Muscle of leg (tissue), 16 donors: ENCODE data around the gene AHSG. TPM values are rescaled to one million over a fixed set of nuclear protein-coding genes. Genes with fewer than 3 reads are reported as not detected.
"Not testable (repeated sequence)": the region's sequence is repeated elsewhere in the genome, so short reads cannot be mapped to it uniquely, and the experiment has no call there.

Source experiments
- DNase-seq: peaks from one replicate; pipeline ENCODE4 v3.0.0; 2013
- H3K27ac ChIP-seq: one replicate; pipeline ENCODE4 v1.5.1; 2013; ENCODE audit warnings: mild to moderate bottlenecking, low read length, control low read depth
- H3K27me3 ChIP-seq: one replicate; pipeline ENCODE4 v1.6.1; 2013; ENCODE audit warnings: low read length; ENCODE audit not compliant: control insufficient read depth, insufficient read depth
- H3K36me3 ChIP-seq: one replicate; pipeline ENCODE4 v1.6.1; 2013; ENCODE audit warnings: low read length; ENCODE audit not compliant: control insufficient read depth, insufficient read depth
- H3K4me1 ChIP-seq: one replicate; pipeline ENCODE4 v1.6.1; 2013; ENCODE audit warnings: low read length; ENCODE audit not compliant: control insufficient read depth, insufficient read depth
- H3K4me3 ChIP-seq: one replicate; pipeline ENCODE4 v1.5.1; 2013; ENCODE audit warnings: low read length, control low read depth
- H3K9me3 ChIP-seq: replicated peaks from 2 replicates; pipeline ENCODE4 v1.6.1; 2013; ENCODE audit warnings: low read depth, low read length; ENCODE audit not compliant: control insufficient read depth
- WGBS: methylation state at CpG from one replicate; pipeline ENCODE4 v1.1.5; 2013; ENCODE audit warnings: missing lambda C conversion rate; ENCODE audit not compliant: insufficient coverage; 5-methylcytosine and 5-hydroxymethylcytosine counted together
- long read RNA-seq, 11 donors: transcript quantifications; one replicate each; lab custom pipeline, GENCODE V29; 2026
- polyA plus RNA-seq, 8 donors: library from polyadenylated mRNA; unstranded; fragments of 120-200 nt; gene quantifications; one replicate each; pipeline versions ENCODE4 v1.2.1 to v1.2.3, GENCODE V29; 2013; ENCODE audit warnings: inconsistent platforms in 1 of 8, low replicate concordance in 1 of 8; ENCODE audit not compliant: insufficient read length in 8 of 8, insufficient read depth in 1 of 8
- total RNA-seq: library from RNA; stranded (reverse); fragments of 120-200 nt; gene quantifications from one replicate; pipeline ENCODE4 v1.2.4, GENCODE V29; 2013

Gene AHSG
- total RNA-seq (0.75 TPM), polyA plus RNA-seq (10 to 100 TPM in 1 of 8 donors, 1 to 10 TPM in 1, under 1 TPM in 4, not detected in 2; 0.10 to 22.3 (median 0.22) TPM)
- long read RNA-seq, donor 1, result 0 reads
- long read RNA-seq, donor 2, result 0 reads
- long read RNA-seq, donor 3, partial matches to known transcripts, result 0 of 1 reads
- long read RNA-seq, donor 3, other reads (novel, unspliced or antisense), result 0 of 1 reads
- long read RNA-seq, donor 4, result 0 reads
- long read RNA-seq, donor 5, result 0 reads
- long read RNA-seq, donor 6, partial matches to known transcripts, result 0 of 1 reads
- long read RNA-seq, donor 6, other reads (novel, unspliced or antisense), result 0 of 1 reads
- long read RNA-seq, donor 7, result 0 reads
- long read RNA-seq, donor 8, result 0 reads
- long read RNA-seq, donor 9, partial matches to known transcripts, result 0 of 4 reads
- long read RNA-seq, donor 9, other reads (novel, unspliced or antisense), result 0 of 4 reads
- long read RNA-seq, donor 10, result 0 reads
- long read RNA-seq, donor 11, result 0 reads

GRCh38 chr3:186612721-186613636 is at the start of gene AHSG:
Gene AHSG, plus strand, starts transcription at chr3:186613060. Its CDS starts 82 bp downstream, at chr3:186613142.
- no peaks in the 10 kb centered on the region for H3K36me3 ChIP-seq
- no peak within 1 kb of the TSS for H3K27ac ChIP-seq
- H3K4me1 ChIP-seq, result peaks cover 7% of the 10 kb centered on the region
- whole genome bisulfite sequencing, result 62% methylated on average over 3 of the region's 7 CpGs
- no peak within 1 kb of the TSS for H3K4me3 ChIP-seq
- no peak for DNase-seq
- no peaks in the 10 kb centered on the region for H3K9me3 ChIP-seq
- peaks cover 26% of the 10 kb centered on the region for H3K27me3 ChIP-seq

- Histone ChIP-seq H3K27ac (no peak overlapping the region), H3K4me1 (peaks cover 13% of the 10 kb centered on the region), H3K9me3 (no peaks in the 10 kb centered on the region), H3K36me3 (no peaks in the 10 kb centered on the region), H3K27me3 (no peaks in the 10 kb centered on the region), H3K4me3 (no peak overlapping the region)
- no peak for DNase-seq
These were observed 48.3 kb upstream of the AHSG start for GRCh38 chr3:186564586-186564985.

GRCh38 chr3:186566772-186567071 is 46.1 kb upstream of the AHSG start:
- H3K36me3 ChIP-seq, result no peaks in the 10 kb centered on the region
- 0% methylated on average over 14 of the region's 14 CpGs for WGBS
- H3K4me3 ChIP-seq, result peak overlapping the region; percentile 95
- H3K9me3 ChIP-seq, result no peaks in the 10 kb centered on the region
- no peak for DNase-seq
- peak overlapping the region; percentile 89 for H3K27ac ChIP-seq
- H3K4me1 ChIP-seq, result peaks cover 24% of the 10 kb centered on the region
- no peaks in the 10 kb centered on the region for H3K27me3 ChIP-seq

- no peaks in the 10 kb centered on the region for H3K9me3 ChIP-seq
- H3K27me3 ChIP-seq, result no peaks in the 10 kb centered on the region
- H3K4me1 ChIP-seq, result peaks cover 24% of the 10 kb centered on the region
- peak within 1 kb of the TSS; percentile 95 for H3K4me3 ChIP-seq
- peak within 1 kb of the TSS; percentile 89 for H3K27ac ChIP-seq
- 0% methylated on average over 63 of the region's 66 CpGs for WGBS
- no peaks in the 10 kb centered on the region for H3K36me3 ChIP-seq
- peak; percentile 95 for DNase-seq
These were observed 45.6 kb upstream of the AHSG start, which contains the start of gene TBCCD1 for GRCh38 chr3:186567072-186567921. Gene TBCCD1, minus strand, starts transcription at chr3:186567339. Its CDS starts 3,010 bp downstream, at chr3:186564329.

GRCh38 chr3:186569361-186569760 is 43.5 kb upstream of the AHSG start:
- peak overlapping the region; percentile 94 for H3K27ac ChIP-seq
- WGBS, result 74% methylated on average over 3 of the region's 11 CpGs
- H3K4me1 ChIP-seq, result peaks cover 24% of the 10 kb centered on the region
- H3K27me3 ChIP-seq, H3K4me3 ChIP-seq, DNase-seq, H3K36me3 ChIP-seq, H3K9me3 ChIP-seq: not testable (repeated sequence)

GRCh38 chr3:186569779-186570095 is 43.1 kb upstream of the AHSG start:
- no peak for DNase-seq
- H3K4me1 ChIP-seq, result peaks cover 24% of the 10 kb centered on the region

GRCh38 chr3:186570096-186570940 is 42.5 kb upstream of the AHSG start, which contains the start of gene DNAJB11:
Gene DNAJB11, plus strand, starts transcription at chr3:186570720. Its CDS starts 178 bp downstream, at chr3:186570898.
- Histone ChIP-seq H3K4me3 (peak within 1 kb of the TSS; percentile 81), H3K9me3 (no peaks in the 10 kb centered on the region), H3K4me1 (peaks cover 24% of the 10 kb centered on the region), H3K36me3 (peaks cover 6% of the 10 kb centered on the region), H3K27ac (peak within 1 kb of the TSS; percentile 94), H3K27me3 (no peaks in the 10 kb centered on the region)
- peak; percentile 100 for DNase-seq
- WGBS, result under 1% methylated on average over 49 of the region's 59 CpGs

More at GRCh38 chr3:186569779-186570095, 43.1 kb upstream of the AHSG start:
- Histone ChIP-seq H3K4me3 (peak overlapping the region; percentile 68), H3K27me3 (no peaks in the 10 kb centered on the region), H3K9me3 (no peaks in the 10 kb centered on the region), H3K36me3 (peaks cover 6% of the 10 kb centered on the region), H3K27ac (peak overlapping the region; percentile 94)
- 12% methylated on average over 4 of the region's 7 CpGs for WGBS

GRCh38 chr3:186570941-186571643 is 41.8 kb upstream of the AHSG start:
- peak overlapping the region; percentile 81 for H3K4me3 ChIP-seq
- peaks cover 22% of the 10 kb centered on the region for H3K4me1 ChIP-seq
- no peak for DNase-seq
- H3K27me3 ChIP-seq, result no peaks in the 10 kb centered on the region
- H3K9me3 ChIP-seq, result no peaks in the 10 kb centered on the region
- 10% methylated on average over 19 of the region's 21 CpGs for WGBS
- peaks cover 11% of the 10 kb centered on the region for H3K36me3 ChIP-seq
- H3K27ac ChIP-seq, result peak overlapping the region; percentile 70
